K562 (cell line): Measurements from ENCODE around the gene PLEKHM1. TPM values are rescaled to one million over a fixed set of nuclear protein-coding genes. Genes with fewer than 3 reads are reported as not detected.

Source experiments
- ADNP ChIP-seq: fragments of 200-800 bp; sonication (Bioruptor generic); IDR thresholded peaks from 2 replicates; pipeline ENCODE4 v1.6.1; 2016; ENCODE audit warnings: missing genetic modification characterization, missing compliant biosample characterization
- ASH1L ChIP-seq: fragments of 450-650 bp; IDR thresholded peaks from 2 replicates; pipeline ENCODE4 v1.6.1; 2018; ENCODE audit warnings: borderline replicate concordance, mild to moderate bottlenecking, low read depth; ENCODE audit not compliant: partially characterized antibody
- CREBBP ChIP-seq: IDR thresholded peaks from one replicate; pipeline ENCODE4 v1.6.1; 2012; ENCODE audit warnings: low read depth, mild to moderate bottlenecking, control low read depth, inconsistent platforms, low read length
- EGR1 ChIP-seq: fragments of 450-650 bp; conservative IDR thresholded peaks from 2 replicates; pipeline ENCODE4 v1.6.1; 2017; ENCODE audit warnings: mild to moderate bottlenecking
- LEF1 ChIP-seq: fragments of 450-650 bp; IDR thresholded peaks from 2 replicates; pipeline ENCODE4 v1.6.1; 2016; ENCODE audit warnings: mild to moderate bottlenecking
- NEUROD1 ChIP-seq: fragments of 150-350 bp; IDR thresholded peaks from 2 replicates; pipeline ENCODE4 v1.6.1; 2014; ENCODE audit warnings: borderline replicate concordance, low read length, low read depth; ENCODE audit not compliant: partially characterized antibody
- PHB ChIP-seq: fragments of 250-450 bp; sonication (Bioruptor Pico); IDR thresholded peaks from 2 replicates; pipeline ENCODE4 v1.5.0; 2021
- POLR2G ChIP-seq: fragments of 200-400 bp; formaldehyde crosslinking; IDR thresholded peaks from 2 replicates; pipeline ENCODE4 v1.6.1; 2017; ENCODE audit warnings: low read depth, mild to moderate bottlenecking, antibody characterized with exemption, low read length, moderate library complexity
- PTRF ChIP-seq: fragments of 450-650 bp; IDR thresholded peaks from 2 replicates; pipeline ENCODE4 v1.6.1; 2016; ENCODE audit warnings: mild to moderate bottlenecking, missing genetic modification characterization, missing compliant biosample characterization
- RBM39 ChIP-seq: fragments of 200-400 bp; formaldehyde crosslinking; optimal IDR thresholded peaks from 2 replicates; pipeline ENCODE3; 2018; ENCODE audit warnings: low read depth, low read length
- ZBTB7A ChIP-seq: IDR thresholded peaks from 2 replicates; pipeline ENCODE4 v1.6.1; 2011; ENCODE audit warnings: low read depth, mild to moderate bottlenecking, low read length, moderate library complexity, borderline replicate concordance; ENCODE audit not compliant: control insufficient read depth
- ZNF764 ChIP-seq: fragments of 250-450 bp; sonication (Bioruptor Pico); IDR thresholded peaks from 2 replicates; pipeline ENCODE4 v1.4.0; 2020; ENCODE audit warnings: low read depth, mild to moderate bottlenecking, moderate library complexity
- polyA plus RNA-seq, 8 experiments: library from polyadenylated mRNA; depleted of rRNA in 4 of 8; stranded (reverse) in 5 of 8; unstranded in 3 of 8; fragments of >200 nt; fragmentation: Nextera tagmentation in 2 of 8; fragmentation: Illumina TruSeq in 1 of 8; extraction: Ambion mirVana in 2 of 8; extraction: Trizol in 1 of 8; gene quantifications; 2 replicates each; pipeline versions ENCODE4 v1.2.1 to v1.2.3, GENCODE V29; 2011 to 2014; ENCODE audit warnings: inconsistent platforms in 1 of 8, missing spikeins in 1 of 8
- total RNA-seq, 7 experiments: library from RNA; depleted of rRNA in 6 of 7; stranded (reverse); fragments of >200 nt in 6 of 7; fragmentation: Illumina TruSeq in 2 of 7; extraction: Trizol in 2 of 7; gene quantifications; 2 replicates each; pipeline versions ENCODE4 v1.2.1 to v1.2.3, GENCODE V29; 2011 to 2021; ENCODE audit warnings: low replicate concordance in 1 of 7
- TF ChIP-seq, protein P1 (sequence below): fragments of 250-450 bp; sonication (Bioruptor Pico); IDR thresholded peaks from 2 replicates; pipeline ENCODE4 v1.8.0; 2021; ENCODE audit warnings: moderate library complexity, mild to moderate bottlenecking, inconsistent platforms
- TF ChIP-seq, protein P2 (sequence below): sonication (generic); formaldehyde crosslinking; IDR thresholded peaks from 2 replicates; pipeline ENCODE4 v1.5.0; 2020; ENCODE audit warnings: missing genetic modification reagents
- TF ChIP-seq, protein P3 (sequence below): sonication (generic); formaldehyde crosslinking; IDR thresholded peaks from 2 replicates; pipeline ENCODE4 v1.8.0; 2023; ENCODE audit warnings: missing genetic modification reagents, mild to moderate bottlenecking, borderline replicate concordance

The PLEKHM1 gene
- total and polyA plus RNA-seq, 9 of the 15 experiments (the other 6 are each of a cell fraction or from before 2014, with no cell fraction given): 0.13 to 23.3 (median 5.7) TPM

DNA sequence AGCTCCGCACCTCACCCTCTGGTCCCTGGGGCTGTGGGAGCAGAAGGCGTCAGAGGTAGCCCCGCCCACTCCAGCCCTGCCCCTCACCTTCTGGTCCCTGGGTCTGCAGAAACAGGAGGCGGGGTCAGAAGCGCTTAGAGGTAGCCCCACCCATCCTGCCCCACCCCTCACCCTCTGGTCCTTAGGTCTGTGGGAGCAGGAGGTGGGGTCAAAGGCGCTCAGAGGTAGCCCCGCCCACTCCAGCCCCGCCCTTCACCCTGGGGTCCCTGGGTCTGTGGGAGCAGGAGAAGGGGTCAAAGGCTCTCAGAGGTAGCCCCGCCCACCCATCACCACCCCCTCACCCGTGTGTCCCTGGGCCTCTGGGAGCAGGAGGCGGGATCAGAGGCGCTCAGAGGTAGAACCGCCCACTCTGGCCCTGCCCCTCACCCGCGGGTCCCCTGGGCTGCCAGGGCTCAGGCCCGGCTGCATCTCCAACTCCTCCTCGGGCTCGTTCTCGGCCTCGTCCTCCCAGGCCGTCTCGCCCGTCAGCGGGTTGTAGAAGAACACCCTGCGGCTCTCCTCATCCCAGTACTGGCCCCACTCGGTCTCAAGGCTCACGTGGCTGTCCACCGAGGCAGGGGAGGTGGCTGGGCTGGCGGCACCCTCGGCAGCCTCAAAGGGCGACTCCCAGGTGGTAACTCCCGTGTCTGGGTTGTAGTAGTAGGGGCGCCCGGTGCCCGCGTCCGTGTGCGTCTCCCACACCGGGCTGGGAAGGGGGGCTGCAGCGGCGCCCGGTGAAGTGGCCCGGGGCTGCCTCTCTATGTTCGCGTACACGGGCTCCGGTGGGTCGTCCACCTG is 85.1 kb downstream of the PLEKHM1 start (continued):
- no peak for TF ChIP-seq ASH1L
- TF ChIP-seq ZBTB7A: peak; percentile 70; the same call in 1 of the 2 replicates
- no peak for TF ChIP-seq NEUROD1
- no peak for TF ChIP-seq PHB (CRISPR knock-in tag)
- TF ChIP-seq EGR1: peak; percentile 48
- no peak for TF ChIP-seq LEF1
- 0 out of 2 replicates have a peak, but pooled peaks have one; percentile 25 for TF ChIP-seq POLR2G
- TF ChIP-seq ZNF764 (CRISPR knock-in tag): no peak
- no peak for TF ChIP-seq CREBBP
- TF ChIP-seq, protein P1, sequence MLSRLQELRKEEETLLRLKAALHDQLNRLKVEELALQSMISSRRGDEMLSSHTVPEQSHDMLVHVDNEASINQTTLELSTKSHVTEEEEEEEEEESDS (CRISPR knock-in tag): no peak
- TF ChIP-seq, protein P2, sequence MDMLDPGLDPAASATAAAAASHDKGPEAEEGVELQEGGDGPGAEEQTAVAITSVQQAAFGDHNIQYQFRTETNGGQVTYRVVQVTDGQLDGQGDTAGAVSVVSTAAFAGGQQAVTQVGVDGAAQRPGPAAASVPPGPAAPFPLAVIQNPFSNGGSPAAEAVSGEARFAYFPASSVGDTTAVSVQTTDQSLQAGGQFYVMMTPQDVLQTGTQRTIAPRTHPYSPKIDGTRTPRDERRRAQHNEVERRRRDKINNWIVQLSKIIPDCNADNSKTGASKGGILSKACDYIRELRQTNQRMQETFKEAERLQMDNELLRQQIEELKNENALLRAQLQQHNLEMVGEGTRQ (CRISPR knock-in tag): 0 out of 2 replicates have a peak, but pooled peaks have one; percentile 7
- no peak for TF ChIP-seq PTRF (tag)
- TF ChIP-seq ADNP: no peak
- TF ChIP-seq RBM39: no peak
- TF ChIP-seq, protein P3, sequence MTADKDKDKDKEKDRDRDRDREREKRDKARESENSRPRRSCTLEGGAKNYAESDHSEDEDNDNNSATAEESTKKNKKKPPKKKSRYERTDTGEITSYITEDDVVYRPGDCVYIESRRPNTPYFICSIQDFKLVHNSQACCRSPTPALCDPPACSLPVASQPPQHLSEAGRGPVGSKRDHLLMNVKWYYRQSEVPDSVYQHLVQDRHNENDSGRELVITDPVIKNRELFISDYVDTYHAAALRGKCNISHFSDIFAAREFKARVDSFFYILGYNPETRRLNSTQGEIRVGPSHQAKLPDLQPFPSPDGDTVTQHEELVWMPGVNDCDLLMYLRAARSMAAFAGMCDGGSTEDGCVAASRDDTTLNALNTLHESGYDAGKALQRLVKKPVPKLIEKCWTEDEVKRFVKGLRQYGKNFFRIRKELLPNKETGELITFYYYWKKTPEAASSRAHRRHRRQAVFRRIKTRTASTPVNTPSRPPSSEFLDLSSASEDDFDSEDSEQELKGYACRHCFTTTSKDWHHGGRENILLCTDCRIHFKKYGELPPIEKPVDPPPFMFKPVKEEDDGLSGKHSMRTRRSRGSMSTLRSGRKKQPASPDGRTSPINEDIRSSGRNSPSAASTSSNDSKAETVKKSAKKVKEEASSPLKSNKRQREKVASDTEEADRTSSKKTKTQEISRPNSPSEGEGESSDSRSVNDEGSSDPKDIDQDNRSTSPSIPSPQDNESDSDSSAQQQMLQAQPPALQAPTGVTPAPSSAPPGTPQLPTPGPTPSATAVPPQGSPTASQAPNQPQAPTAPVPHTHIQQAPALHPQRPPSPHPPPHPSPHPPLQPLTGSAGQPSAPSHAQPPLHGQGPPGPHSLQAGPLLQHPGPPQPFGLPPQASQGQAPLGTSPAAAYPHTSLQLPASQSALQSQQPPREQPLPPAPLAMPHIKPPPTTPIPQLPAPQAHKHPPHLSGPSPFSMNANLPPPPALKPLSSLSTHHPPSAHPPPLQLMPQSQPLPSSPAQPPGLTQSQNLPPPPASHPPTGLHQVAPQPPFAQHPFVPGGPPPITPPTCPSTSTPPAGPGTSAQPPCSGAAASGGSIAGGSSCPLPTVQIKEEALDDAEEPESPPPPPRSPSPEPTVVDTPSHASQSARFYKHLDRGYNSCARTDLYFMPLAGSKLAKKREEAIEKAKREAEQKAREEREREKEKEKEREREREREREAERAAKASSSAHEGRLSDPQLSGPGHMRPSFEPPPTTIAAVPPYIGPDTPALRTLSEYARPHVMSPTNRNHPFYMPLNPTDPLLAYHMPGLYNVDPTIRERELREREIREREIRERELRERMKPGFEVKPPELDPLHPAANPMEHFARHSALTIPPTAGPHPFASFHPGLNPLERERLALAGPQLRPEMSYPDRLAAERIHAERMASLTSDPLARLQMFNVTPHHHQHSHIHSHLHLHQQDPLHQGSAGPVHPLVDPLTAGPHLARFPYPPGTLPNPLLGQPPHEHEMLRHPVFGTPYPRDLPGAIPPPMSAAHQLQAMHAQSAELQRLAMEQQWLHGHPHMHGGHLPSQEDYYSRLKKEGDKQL (CRISPR knock-in tag): no peak
